Transverse colon (tissue), 4 donors: ENCODE measurements around the gene OTUD3.

Source experiments
- EP300 ChIP-seq: sonication (generic); formaldehyde crosslinking; IDR thresholded peaks from one replicate; pipeline ENCODE4 v1.6.1; 2017; ENCODE audit warnings: antibody characterized with exemption, low read depth
- POLR2A ChIP-seq: fragments of 450-650 bp; IDR thresholded peaks from one replicate; pipeline ENCODE4 v1.6.1; 2016; ENCODE audit warnings: antibody characterized with exemption, mild to moderate bottlenecking, moderate library complexity
- POLR2AphosphoS5 ChIP-seq, 3 donors: sonication (generic); formaldehyde crosslinking; IDR thresholded peaks; one replicate each; pipeline ENCODE4 v1.6.1; 2016; ENCODE audit warnings: antibody characterized with exemption in 3 of 3
- TF ChIP-seq, protein P1 (sequence below), 5 experiments: fragments of 200-600 bp in 3 of 5; fragments of 450-650 bp in 2 of 5; sonication (generic) in 3 of 5; IDR thresholded peaks; 1 replicate in 2 of 5; 2 replicates in 3 of 5; pipeline ENCODE4 v1.5.1; 2016 to 2017; ENCODE audit warnings: antibody characterized with exemption in 5 of 5, inconsistent platforms in 3 of 5, mild to moderate bottlenecking in 2 of 5, moderate library complexity in 1 of 5

DNA sequence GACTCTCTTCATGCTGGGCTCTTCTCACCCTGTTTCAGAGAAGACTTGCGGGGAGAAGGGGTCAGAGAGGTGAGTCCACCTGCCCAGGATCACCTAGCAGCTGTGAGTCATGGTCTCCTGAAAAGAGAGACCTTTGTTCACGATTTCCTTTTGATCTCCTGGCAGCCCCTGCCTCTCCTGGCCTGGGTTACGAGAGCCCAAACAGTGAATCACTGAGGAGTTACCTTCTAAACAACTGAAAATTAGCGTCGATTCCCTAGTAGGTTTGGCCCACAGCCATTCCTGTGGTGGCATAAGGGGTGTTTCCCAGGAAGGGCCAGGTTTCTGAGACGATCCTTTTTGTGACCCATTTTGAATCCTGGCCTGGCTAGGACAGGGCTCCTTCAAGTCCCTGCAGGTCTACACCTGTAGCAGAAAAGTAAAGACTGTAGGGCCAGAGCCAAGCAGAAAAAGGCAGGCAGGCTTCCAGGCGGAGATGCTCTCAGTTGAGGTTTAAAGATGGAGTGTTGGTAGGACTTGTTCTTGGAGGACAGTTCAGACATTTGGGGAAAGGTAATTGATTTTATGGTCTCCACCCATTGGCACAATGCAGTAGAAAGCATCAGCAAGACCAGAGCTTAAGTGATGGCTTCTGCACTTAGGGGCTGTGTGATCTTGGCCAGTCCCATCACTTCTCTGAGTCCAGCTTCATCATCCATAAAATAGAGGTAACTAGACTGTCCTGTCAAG is 43.3 kb downstream of the OTUD3 start:
- TF ChIP-seq, protein P1, sequence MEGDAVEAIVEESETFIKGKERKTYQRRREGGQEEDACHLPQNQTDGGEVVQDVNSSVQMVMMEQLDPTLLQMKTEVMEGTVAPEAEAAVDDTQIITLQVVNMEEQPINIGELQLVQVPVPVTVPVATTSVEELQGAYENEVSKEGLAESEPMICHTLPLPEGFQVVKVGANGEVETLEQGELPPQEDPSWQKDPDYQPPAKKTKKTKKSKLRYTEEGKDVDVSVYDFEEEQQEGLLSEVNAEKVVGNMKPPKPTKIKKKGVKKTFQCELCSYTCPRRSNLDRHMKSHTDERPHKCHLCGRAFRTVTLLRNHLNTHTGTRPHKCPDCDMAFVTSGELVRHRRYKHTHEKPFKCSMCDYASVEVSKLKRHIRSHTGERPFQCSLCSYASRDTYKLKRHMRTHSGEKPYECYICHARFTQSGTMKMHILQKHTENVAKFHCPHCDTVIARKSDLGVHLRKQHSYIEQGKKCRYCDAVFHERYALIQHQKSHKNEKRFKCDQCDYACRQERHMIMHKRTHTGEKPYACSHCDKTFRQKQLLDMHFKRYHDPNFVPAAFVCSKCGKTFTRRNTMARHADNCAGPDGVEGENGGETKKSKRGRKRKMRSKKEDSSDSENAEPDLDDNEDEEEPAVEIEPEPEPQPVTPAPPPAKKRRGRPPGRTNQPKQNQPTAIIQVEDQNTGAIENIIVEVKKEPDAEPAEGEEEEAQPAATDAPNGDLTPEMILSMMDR (IDR thresholded peaks at IDR 0.05), result no peak
- no peak for TF ChIP-seq POLR2AphosphoS5 (IDR thresholded peaks at IDR 0.05)
- no peak for TF ChIP-seq EP300
- TF ChIP-seq POLR2A, result no peak
